Activated CD4-positive, alpha-beta T cell treated with anti-CD3 and anti-CD28 coated beads, Interleukin-2, amount 10 ng/mL, durations not matched to agents 24 days and 14 days (primary cell): Measurements from ENCODE around the gene EEF1A1. TPM values are rescaled to one million over a fixed set of nuclear protein-coding genes. Genes with fewer than 3 reads are reported as not detected.
"Not testable (repeated sequence)": the region's sequence is repeated elsewhere in the genome, so short reads cannot be mapped to it uniquely, and the experiment has no call there.

ENCODE experiments used
- DNase-seq: peaks from one replicate; pipeline ENCODE4 v3.0.0; 2022
- H3K27ac Mint-ChIP-seq: one replicate; pipeline ENCODE4 v1.8.0; 2022; ENCODE audit warnings: mild to moderate bottlenecking, mixed read lengths
- H3K27me3 Mint-ChIP-seq: one replicate; pipeline ENCODE4 v1.8.0; 2022; ENCODE audit warnings: mixed read lengths
- H3K36me3 Mint-ChIP-seq: one replicate; pipeline ENCODE4 v1.8.0; 2022; ENCODE audit warnings: low read depth, mild to moderate bottlenecking, mixed read lengths
- H3K4me1 Mint-ChIP-seq: one replicate; pipeline ENCODE4 v1.8.0; 2021; ENCODE audit warnings: mixed read lengths
- H3K4me3 Mint-ChIP-seq: one replicate; pipeline ENCODE4 v1.8.0; 2022; ENCODE audit warnings: mild to moderate bottlenecking, moderate library complexity, mixed read lengths
- H3K9me3 Mint-ChIP-seq: one replicate; pipeline ENCODE4 v1.8.0; 2021; ENCODE audit warnings: mixed read lengths
- intact Hi-C: fragments of 100-400 bp; cut with micrococcal nuclease; formaldehyde crosslinking; loops from one replicate; pipeline ENCODE4 v1.15.1; 2023
- total RNA-seq: library from RNA; stranded (reverse); gene quantifications from 2 replicates; pipeline ENCODE4 v1.2.3, GENCODE V29; 2022

EEF1A1 gene
- total RNA-seq: 9,514 and 9,634 TPM in 2 replicates

GRCh38 chr6:73520688-73521350 lies at the start of gene EEF1A1:
Gene EEF1A1 (minus strand): TSS chr6:73521032. CDS start chr6:73520026, 1,006 bp downstream.
- H3K36me3 Mint-ChIP-seq: peaks cover 53% of the 10 kb centered on the region
- H3K4me3 Mint-ChIP-seq: peak within 1 kb of the TSS; percentile 97
- H3K4me1 Mint-ChIP-seq: peaks cover 45% of the 10 kb centered on the region

GRCh38 chr6:73569121-73569520 lies 48.3 kb upstream of the EEF1A1 start:
- DNase-seq: no peak
- intact Hi-C loops: no loop called here
- Mint-ChIP-seq H3K4me3 (no peak overlapping the region), H3K27me3 (no peaks in the 10 kb centered on the region), H3K36me3 (no peaks in the 10 kb centered on the region), H3K9me3 (no peaks in the 10 kb centered on the region), H3K4me1 (peaks cover 3% of the 10 kb centered on the region), H3K27ac (no peak overlapping the region)

More at GRCh38 chr6:73520688-73521350, at the start of gene EEF1A1:
- peak within 1 kb of the TSS; percentile 100 for H3K27ac Mint-ChIP-seq
- peaks cover 10% of the 10 kb centered on the region for H3K27me3 Mint-ChIP-seq
- peak; percentile 99 for DNase-seq
- peaks cover 7% of the 10 kb centered on the region for H3K9me3 Mint-ChIP-seq
- intact Hi-C loops: loop anchor here (1.0 to 5.0 kb wide), 8 partner anchors 59 to 1764 kb away; partner anchors contain the start of genes MTO1 and TMEM30A

- Mint-ChIP-seq H3K36me3 (no peaks in the 10 kb centered on the region), H3K9me3 (no peaks in the 10 kb centered on the region), H3K4me3 (no peak overlapping the region), H3K27ac (no peak overlapping the region), H3K27me3 (no peaks in the 10 kb centered on the region), H3K4me1 (peaks cover 3% of the 10 kb centered on the region)
- DNase-seq: no peak
- intact Hi-C loops: no loop called here
Observed at GRCh38 chr6:73566954-73567591, 46.2 kb upstream of the EEF1A1 start.

- H3K4me1 Mint-ChIP-seq, H3K27me3 Mint-ChIP-seq, H3K36me3 Mint-ChIP-seq, H3K27ac Mint-ChIP-seq, H3K4me3 Mint-ChIP-seq, DNase-seq, intact Hi-C loops, H3K9me3 Mint-ChIP-seq: not testable (repeated sequence)
Observed at GRCh38 chr6:73566486-73566871, 45.6 kb upstream of the EEF1A1 start.

GRCh38 chr6:73565767-73566485 lies 45.1 kb upstream of the EEF1A1 start:
- Mint-ChIP-seq H3K4me3 (no peak overlapping the region), H3K9me3 (no peaks in the 10 kb centered on the region)

GRCh38 chr6:73564578-73565345 lies 43.9 kb upstream of the EEF1A1 start:
- no peak overlapping the region for H3K4me3 Mint-ChIP-seq
- H3K9me3 Mint-ChIP-seq: no peaks in the 10 kb centered on the region
- intact Hi-C loops: loop anchor here (2.0 kb wide), 1 partner anchor 14 kb away; no protein-coding TSS in a partner anchor
- H3K4me1 Mint-ChIP-seq: no peaks in the 10 kb centered on the region
- no peaks in the 10 kb centered on the region for H3K36me3 Mint-ChIP-seq
- no peak for DNase-seq
- H3K27me3 Mint-ChIP-seq: no peaks in the 10 kb centered on the region
- no peak overlapping the region for H3K27ac Mint-ChIP-seq

More at GRCh38 chr6:73565767-73566485, 45.1 kb upstream of the EEF1A1 start:
- no peak overlapping the region for H3K27ac Mint-ChIP-seq
- no peak for DNase-seq
- no peaks in the 10 kb centered on the region for H3K27me3 Mint-ChIP-seq
- no peaks in the 10 kb centered on the region for H3K36me3 Mint-ChIP-seq
- H3K4me1 Mint-ChIP-seq: no peaks in the 10 kb centered on the region
- intact Hi-C loops: loop anchor here (2.0 kb wide), 1 partner anchor 13 kb away; no protein-coding TSS in a partner anchor

- H3K9me3 Mint-ChIP-seq: no peaks in the 10 kb centered on the region
- no peaks in the 10 kb centered on the region for H3K27me3 Mint-ChIP-seq
- H3K4me3 Mint-ChIP-seq: no peak overlapping the region
Observed at GRCh38 chr6:73562558-73562957, 41.7 kb upstream of the EEF1A1 start.

GRCh38 chr6:73560853-73561407 lies 40.1 kb upstream of the EEF1A1 start:
- DNase-seq: no peak
- Mint-ChIP-seq H3K27ac (no peak overlapping the region), H3K4me1 (no peaks in the 10 kb centered on the region), H3K27me3 (no peaks in the 10 kb centered on the region), H3K36me3 (no peaks in the 10 kb centered on the region), H3K4me3 (no peak overlapping the region), H3K9me3 (no peaks in the 10 kb centered on the region)
- intact Hi-C loops: no loop called here

More at GRCh38 chr6:73562558-73562957, 41.7 kb upstream of the EEF1A1 start:
- Mint-ChIP-seq H3K4me1 (no peaks in the 10 kb centered on the region), H3K36me3 (no peaks in the 10 kb centered on the region), H3K27ac (no peak overlapping the region)
- intact Hi-C loops: no loop called here
- no peak for DNase-seq

GRCh38 chr6:73560182-73560732 lies 39.4 kb upstream of the EEF1A1 start:
- DNase-seq: no peak
- intact Hi-C loops: no loop called here
- Mint-ChIP-seq H3K4me3 (no peak overlapping the region), H3K4me1 (no peaks in the 10 kb centered on the region), H3K9me3 (no peaks in the 10 kb centered on the region), H3K27me3 (no peaks in the 10 kb centered on the region), H3K27ac (no peak overlapping the region), H3K36me3 (no peaks in the 10 kb centered on the region)

- H3K27me3 Mint-ChIP-seq, H3K27ac Mint-ChIP-seq, H3K36me3 Mint-ChIP-seq, intact Hi-C loops, H3K4me3 Mint-ChIP-seq, DNase-seq, H3K9me3 Mint-ChIP-seq, H3K4me1 Mint-ChIP-seq: not testable (repeated sequence)
Observed at GRCh38 chr6:73559399-73559794, 38.6 kb upstream of the EEF1A1 start.

- DNase-seq: no peak
- Mint-ChIP-seq H3K36me3 (no peaks in the 10 kb centered on the region), H3K27ac (no peak overlapping the region), H3K9me3 (no peaks in the 10 kb centered on the region), H3K4me3 (no peak overlapping the region), H3K27me3 (no peaks in the 10 kb centered on the region), H3K4me1 (no peaks in the 10 kb centered on the region)
- intact Hi-C loops: no loop called here
Observed at GRCh38 chr6:73558624-73559398, 38.0 kb upstream of the EEF1A1 start.

- intact Hi-C loops: no loop called here
- H3K9me3 Mint-ChIP-seq: no peaks in the 10 kb centered on the region
- no peaks in the 10 kb centered on the region for H3K27me3 Mint-ChIP-seq
- DNase-seq: no peak
- H3K4me3 Mint-ChIP-seq: no peak overlapping the region
- no peaks in the 10 kb centered on the region for H3K36me3 Mint-ChIP-seq
- no peak overlapping the region for H3K27ac Mint-ChIP-seq
- H3K4me1 Mint-ChIP-seq: no peaks in the 10 kb centered on the region
Observed at GRCh38 chr6:73556836-73557235, 36.0 kb upstream of the EEF1A1 start.
